ENCODE measurements around the gene CAD.

- TF ChIP-seq TRIM24 (IDR thresholded peaks at IDR 0.05): no peak
- no peak for TF ChIP-seq SETDB1 (IDR thresholded peaks at IDR 0.05; ENCODE audit: low read length)
- no peak for TF ChIP-seq RAD51 (IDR thresholded peaks at IDR 0.05; ENCODE audit: borderline replicate concordance, low read depth)
- no peak for TF ChIP-seq ARID2 (IDR thresholded peaks at IDR 0.05)
- no peak for TF ChIP-seq RAD21 (CRISPR knock-in tag; conservative IDR thresholded peaks at IDR 0.05 in 1 of 2, IDR thresholded peaks at IDR 0.05 in 1 of 2)
- TF ChIP-seq VEZF1 (CRISPR knock-in tag; IDR thresholded peaks at IDR 0.05): no peak
Observed at GRCh38 chr2:27240406-27240805, 23.2 kb downstream of the CAD start.
